ENCODE data around the gene GSK3B. TPM values are rescaled to one million over a fixed set of nuclear protein-coding genes. Genes with fewer than 3 reads are reported as not detected.
"Not testable (repeated sequence)": the region's sequence is repeated elsewhere in the genome, so short reads cannot be mapped to it uniquely, and the experiment has no call there.

GSK3B gene
- total RNA-seq, 3 donors from 2014 or later, result 34.6 to 46.1 (median 42.0) TPM

- TF ChIP-seq CTCF (IDR thresholded peaks at IDR 0.05), result no peak
- no peak for TF ChIP-seq POLR2A (IDR thresholded peaks at IDR 0.05)
- no peak for TF ChIP-seq POLR2AphosphoS5 (IDR thresholded peaks at IDR 0.05)
- intact Hi-C loops (cut with DNase I; ENCODE audit: low total_unique reads), result no loop called here
- Histone ChIP-seq H3K4me3 (no peak overlapping the region), H3K4me1 (no peaks in the 10 kb centered on the region), H3K9me3 (no peaks in the 10 kb centered on the region), H3K27ac (no peak overlapping the region), H3K27me3 (no peaks in the 10 kb centered on the region), H3K36me3 (no peaks in the 10 kb centered on the region)
- no peak for DNase-seq (ENCODE audit: low spot score in 2 of 2)
Measured at GRCh38 chr3:119998166-119998565, 96.1 kb downstream of the GSK3B start.

- Histone ChIP-seq H3K36me3 (no peaks in the 10 kb centered on the region), H3K4me1 (no peaks in the 10 kb centered on the region), H3K4me3 (no peak overlapping the region), H3K27me3 (no peaks in the 10 kb centered on the region), H3K9me3 (peaks cover 0 to 10% of the 10 kb centered on the region in 2 donors), H3K27ac (no peak overlapping the region)
- intact Hi-C loops (cut with DNase I; ENCODE audit: low total_unique reads), result no loop called here
- TF ChIP-seq CTCF (IDR thresholded peaks at IDR 0.05), result no peak
- TF ChIP-seq POLR2A (IDR thresholded peaks at IDR 0.05), result no peak
- TF ChIP-seq POLR2AphosphoS5 (IDR thresholded peaks at IDR 0.05), result no peak
- no peak for DNase-seq (ENCODE audit: low spot score in 2 of 2)
Measured at GRCh38 chr3:119990888-119991287, 103.4 kb downstream of the GSK3B start.

DNA sequence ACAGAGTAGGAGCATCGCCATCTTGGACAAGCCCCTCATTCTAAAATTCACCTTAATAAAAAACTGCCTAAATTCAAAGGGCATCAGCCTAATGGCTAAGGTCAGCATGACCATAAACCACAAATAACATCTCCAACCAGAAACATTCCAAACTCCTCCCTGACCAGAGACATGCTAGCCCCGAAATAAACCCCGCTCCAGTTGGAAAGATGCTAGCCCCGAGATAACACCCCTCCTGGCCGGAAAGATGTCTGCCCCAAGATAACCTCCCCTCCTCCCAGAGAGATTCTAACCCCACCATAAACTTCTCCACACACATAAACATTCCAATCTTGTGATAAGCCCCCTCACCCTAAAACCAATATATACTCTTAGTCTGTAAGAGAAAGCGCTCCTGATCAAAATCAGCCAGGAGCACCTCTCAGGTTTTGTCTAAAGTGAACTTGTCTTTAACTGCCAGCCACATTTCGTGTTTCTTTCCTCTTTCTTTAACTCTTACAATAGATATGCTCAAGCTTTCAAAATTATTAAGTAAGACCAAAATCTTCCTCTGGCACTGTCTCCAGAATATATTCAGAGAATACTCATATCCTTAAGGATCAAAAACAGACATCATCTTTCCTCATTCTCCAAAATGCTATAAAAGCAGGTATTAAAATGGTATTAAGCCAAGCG is 104.1 kb downstream of the GSK3B start:
- Histone ChIP-seq H3K4me3 (no peak overlapping the region), H3K9me3 (peaks cover 0 to 18% of the 10 kb centered on the region in 2 donors), H3K4me1 (no peaks in the 10 kb centered on the region), H3K27me3 (no peaks in the 10 kb centered on the region), H3K36me3 (no peaks in the 10 kb centered on the region), H3K27ac (no peak overlapping the region)
- intact Hi-C loops (cut with DNase I; ENCODE audit: low total_unique reads), result no loop called here
- no peak for DNase-seq (ENCODE audit: low spot score in 2 of 2)
- TF ChIP-seq POLR2AphosphoS5 (IDR thresholded peaks at IDR 0.05) (no peak), CTCF (IDR thresholded peaks at IDR 0.05) (no peak), POLR2A (IDR thresholded peaks at IDR 0.05) (no peak)

GRCh38 chr3:119986812-119987211 is 107.4 kb downstream of the GSK3B start:
- H3K27ac ChIP-seq; H3K36me3 ChIP-seq; H3K27me3 ChIP-seq; H3K4me1 ChIP-seq; H3K4me3 ChIP-seq; DNase-seq (ENCODE audit: low spot score in 2 of 2); intact Hi-C loops (cut with DNase I; ENCODE audit: low total_unique reads): not testable (repeated sequence)
- peaks cover 0 to 31% of the 10 kb centered on the region in 2 donors for H3K9me3 ChIP-seq

DNA sequence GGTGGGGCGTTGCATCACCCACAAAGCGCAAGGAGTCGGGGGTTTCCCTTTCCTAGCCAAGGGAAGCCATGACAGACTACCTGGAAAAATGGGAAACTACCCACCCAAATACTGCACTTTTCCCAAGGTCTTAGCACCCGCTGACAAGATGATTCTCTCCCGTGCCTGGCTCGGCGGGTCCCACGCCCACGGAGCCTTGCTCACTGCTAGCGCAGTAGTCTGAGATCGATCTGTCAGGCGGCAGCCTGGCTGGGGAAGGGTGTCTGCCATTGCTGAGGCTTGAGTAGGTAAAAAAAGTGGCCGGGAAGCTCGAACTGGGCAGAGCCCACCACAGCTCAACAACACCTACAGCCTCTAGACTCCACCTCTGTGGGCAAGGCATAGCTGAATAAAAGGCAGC is 112.9 kb downstream of the GSK3B start:
- no peaks in the 10 kb centered on the region for H3K27me3 ChIP-seq
- H3K36me3 ChIP-seq, result no peaks in the 10 kb centered on the region
- H3K27ac ChIP-seq, result no peak overlapping the region
- no peak overlapping the region for H3K4me3 ChIP-seq
- intact Hi-C loops (cut with DNase I; ENCODE audit: low total_unique reads), result no loop called here
- H3K9me3 ChIP-seq, result peaks cover 0 to 24% of the 10 kb centered on the region in 2 donors
- no peak for DNase-seq (ENCODE audit: low spot score in 2 of 2)
- H3K4me1 ChIP-seq, result no peaks in the 10 kb centered on the region
- TF ChIP-seq CTCF (IDR thresholded peaks at IDR 0.05) (no peak), POLR2A (IDR thresholded peaks at IDR 0.05) (no peak), POLR2AphosphoS5 (IDR thresholded peaks at IDR 0.05) (no peak)

Data from breast epithelium (tissue), 4 donors.